Calu3 (cell line): ENCODE measurements around the gene PAX7. TPM values are rescaled to one million over a fixed set of nuclear protein-coding genes. Genes with fewer than 3 reads are reported as not detected.

Experiments used
- BruUV-seq: library from RNA; stranded (reverse); fragments of 400-500 nt; replicated peaks from 2 replicates; lab custom pipeline; 2021; lab: Mats Ljungman, UMichigan
- CTCF ChIA-PET: fragments of 300-600 bp; sonication (Branson Sonifier 250); formaldehyde crosslinking; loops from one replicate; lab custom pipeline; 2022; ENCODE audit warnings: antibody characterized with exemption; lab: Charles Lee
- DNase-seq: peaks from one replicate; pipeline ENCODE4 v3.0.0; 2022
- H3K27ac Mint-ChIP-seq: one replicate; pipeline ENCODE4 v1.8.0; 2022; ENCODE audit warnings: mixed read lengths; ENCODE audit not compliant: unreplicated experiment
- H3K27me3 Mint-ChIP-seq: one replicate; pipeline ENCODE4 v1.8.0; 2022; ENCODE audit warnings: mixed read lengths; ENCODE audit not compliant: unreplicated experiment
- H3K36me3 Mint-ChIP-seq: one replicate; pipeline ENCODE4 v1.8.0; 2022; ENCODE audit warnings: mild to moderate bottlenecking, moderate library complexity, mixed read lengths; ENCODE audit not compliant: insufficient read depth, unreplicated experiment
- H3K4me1 Mint-ChIP-seq: one replicate; pipeline ENCODE4 v1.8.0; 2022; ENCODE audit warnings: mild to moderate bottlenecking, low read depth, mixed read lengths; ENCODE audit not compliant: unreplicated experiment
- H3K4me3 Mint-ChIP-seq: one replicate; pipeline ENCODE4 v1.8.0; 2022; ENCODE audit warnings: mild to moderate bottlenecking, low read depth, moderate library complexity, mixed read lengths; ENCODE audit not compliant: unreplicated experiment
- H3K9me3 Mint-ChIP-seq: one replicate; pipeline ENCODE4 v1.8.0; 2022; ENCODE audit warnings: low read depth, mixed read lengths; ENCODE audit not compliant: unreplicated experiment
- intact Hi-C: fragments of 100-400 bp; cut with micrococcal nuclease; formaldehyde crosslinking; loops from one replicate; pipeline ENCODE4 v1.10.0; 2022; ENCODE audit not compliant: unreplicated experiment
- total RNA-seq: library from RNA; stranded (reverse); gene quantifications from 2 replicates; pipeline ENCODE4 v1.2.3, GENCODE V29; 2022
- TF ChIP-seq, protein P1 (sequence below): fragments of 200-600 bp; IDR thresholded peaks from one replicate; pipeline ENCODE4 v1.8.0; 2022; ENCODE audit warnings: antibody characterized with exemption; ENCODE audit not compliant: unreplicated experiment

The PAX7 gene
- total RNA-seq, 1 experiment from 2014 or later: not detected

DNA sequence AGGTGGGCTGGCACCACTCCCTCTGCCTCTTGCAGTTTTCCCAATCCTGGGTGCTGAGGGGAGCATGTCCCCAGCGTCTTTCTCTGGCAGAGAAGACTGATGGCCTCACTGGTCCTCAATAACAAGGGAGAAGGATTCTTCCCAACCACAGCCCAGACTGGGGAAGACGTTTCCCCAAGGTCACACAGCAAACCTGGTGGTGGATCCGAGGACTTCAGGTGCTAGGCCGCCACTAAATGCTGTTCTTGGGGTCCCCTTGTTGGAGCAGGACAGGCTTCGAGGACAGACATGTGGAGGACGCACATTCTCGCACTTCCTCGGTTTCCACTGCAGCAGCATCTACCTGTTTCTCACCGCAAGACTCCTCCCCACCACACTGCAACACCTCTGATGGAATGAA is 30.9 kb upstream of the PAX7 start:
- Mint-ChIP-seq H3K4me1 (no peaks in the 10 kb centered on the region), H3K27me3 (peaks cover 27% of the 10 kb centered on the region), H3K9me3 (no peaks in the 10 kb centered on the region), H3K27ac (no peak overlapping the region), H3K36me3 (no peaks in the 10 kb centered on the region), H3K4me3 (no peak overlapping the region)
- intact Hi-C loops: loop anchor here (5.0 kb wide), 1 partner anchor 83 kb away; no protein-coding TSS in a partner anchor
- no peak for DNase-seq
- CTCF ChIA-PET: interaction anchor here (0.6 to 0.9 kb wide), 4 partner anchors 14 to 82 kb away, joined by 3 to 4 read pairs (median 4); no protein-coding TSS in a partner anchor
- TF ChIP-seq, protein P1, sequence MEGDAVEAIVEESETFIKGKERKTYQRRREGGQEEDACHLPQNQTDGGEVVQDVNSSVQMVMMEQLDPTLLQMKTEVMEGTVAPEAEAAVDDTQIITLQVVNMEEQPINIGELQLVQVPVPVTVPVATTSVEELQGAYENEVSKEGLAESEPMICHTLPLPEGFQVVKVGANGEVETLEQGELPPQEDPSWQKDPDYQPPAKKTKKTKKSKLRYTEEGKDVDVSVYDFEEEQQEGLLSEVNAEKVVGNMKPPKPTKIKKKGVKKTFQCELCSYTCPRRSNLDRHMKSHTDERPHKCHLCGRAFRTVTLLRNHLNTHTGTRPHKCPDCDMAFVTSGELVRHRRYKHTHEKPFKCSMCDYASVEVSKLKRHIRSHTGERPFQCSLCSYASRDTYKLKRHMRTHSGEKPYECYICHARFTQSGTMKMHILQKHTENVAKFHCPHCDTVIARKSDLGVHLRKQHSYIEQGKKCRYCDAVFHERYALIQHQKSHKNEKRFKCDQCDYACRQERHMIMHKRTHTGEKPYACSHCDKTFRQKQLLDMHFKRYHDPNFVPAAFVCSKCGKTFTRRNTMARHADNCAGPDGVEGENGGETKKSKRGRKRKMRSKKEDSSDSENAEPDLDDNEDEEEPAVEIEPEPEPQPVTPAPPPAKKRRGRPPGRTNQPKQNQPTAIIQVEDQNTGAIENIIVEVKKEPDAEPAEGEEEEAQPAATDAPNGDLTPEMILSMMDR: no peak
- BruUV-seq: no TSS peak

DNA sequence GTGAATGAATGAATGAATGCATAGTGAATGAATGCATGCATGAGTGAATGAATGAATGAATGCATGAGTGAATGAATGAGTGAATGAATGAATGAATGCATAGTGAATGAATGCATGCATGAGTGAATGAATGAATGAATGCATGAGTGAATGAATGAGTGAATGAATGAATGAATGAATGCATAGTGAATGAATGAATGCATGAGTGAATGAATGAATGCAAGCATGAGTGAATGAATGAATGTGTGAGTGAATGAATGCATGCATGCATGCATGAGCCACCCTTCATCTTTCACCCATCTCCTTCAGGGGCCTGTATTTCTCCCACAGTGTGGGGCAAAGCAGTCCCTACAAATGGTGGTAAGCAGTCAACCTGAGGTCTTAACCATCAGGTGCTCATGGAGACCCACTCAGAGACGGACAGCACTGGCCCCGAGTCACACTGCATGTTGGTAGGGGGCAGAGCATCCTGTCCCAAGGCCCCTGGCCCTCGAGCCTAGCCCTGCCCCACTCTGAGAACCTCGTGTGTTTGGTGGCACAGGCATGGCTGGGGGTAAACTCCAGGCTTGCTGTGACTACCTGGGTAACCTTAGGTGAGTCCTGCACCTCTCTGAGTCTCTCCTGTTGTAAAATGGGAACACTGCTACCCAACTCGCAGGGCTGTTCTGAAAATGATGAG is 28.0 kb upstream of the PAX7 start:
- H3K27me3 Mint-ChIP-seq: peaks cover 19% of the 10 kb centered on the region
- no peaks in the 10 kb centered on the region for H3K4me1 Mint-ChIP-seq
- CTCF ChIA-PET: no interaction called here
- no peaks in the 10 kb centered on the region for H3K9me3 Mint-ChIP-seq
- DNase-seq: no peak
- H3K36me3 Mint-ChIP-seq: no peaks in the 10 kb centered on the region
- TF ChIP-seq, protein P1: no peak
- H3K27ac Mint-ChIP-seq: no peak overlapping the region
- no TSS peak for BruUV-seq
- intact Hi-C loops: no loop called here
- H3K4me3 Mint-ChIP-seq: no peak overlapping the region

DNA sequence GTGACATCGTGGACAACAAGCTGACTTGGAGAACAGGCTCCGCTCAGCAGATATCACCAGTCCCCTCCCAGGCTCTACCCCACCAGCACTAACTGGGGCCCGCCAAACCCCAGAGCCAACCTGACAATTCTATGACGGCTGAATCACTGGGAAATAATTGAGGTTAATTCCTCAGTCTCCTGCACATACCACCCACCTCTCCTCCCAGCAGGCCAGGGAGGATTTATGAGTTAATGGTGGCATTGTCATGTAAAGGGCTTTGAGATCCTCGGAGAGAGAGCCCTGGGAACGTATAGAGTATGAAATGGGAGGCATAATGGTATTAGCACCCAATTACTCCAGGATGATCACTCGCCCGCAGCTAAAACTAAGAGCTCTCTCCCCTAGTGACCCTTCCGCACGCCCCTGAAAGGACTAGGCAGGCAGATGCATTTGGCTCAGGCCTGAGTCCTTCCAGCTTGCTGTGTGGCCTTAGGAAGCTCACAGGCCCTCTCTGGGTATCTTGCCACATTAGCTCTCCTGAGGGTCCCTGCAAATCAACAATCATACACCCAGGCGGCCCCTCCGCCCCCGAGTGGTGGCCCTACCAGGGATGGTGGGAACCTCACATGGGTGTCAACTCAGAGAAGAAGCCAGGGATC is 27.3 kb upstream of the PAX7 start:
- no TSS peak for BruUV-seq
- Mint-ChIP-seq H3K9me3 (no peaks in the 10 kb centered on the region), H3K27ac (no peak overlapping the region), H3K27me3 (peaks cover 13% of the 10 kb centered on the region), H3K4me3 (no peak overlapping the region), H3K36me3 (no peaks in the 10 kb centered on the region), H3K4me1 (no peaks in the 10 kb centered on the region)
- intact Hi-C loops: no loop called here
- CTCF ChIA-PET: interaction anchor here (0.6 to 1.2 kb wide), 2 partner anchors 22 to 135 kb away, joined by 3 read pairs; no protein-coding TSS in a partner anchor
- no peak for DNase-seq
- TF ChIP-seq, protein P1: no peak

DNA sequence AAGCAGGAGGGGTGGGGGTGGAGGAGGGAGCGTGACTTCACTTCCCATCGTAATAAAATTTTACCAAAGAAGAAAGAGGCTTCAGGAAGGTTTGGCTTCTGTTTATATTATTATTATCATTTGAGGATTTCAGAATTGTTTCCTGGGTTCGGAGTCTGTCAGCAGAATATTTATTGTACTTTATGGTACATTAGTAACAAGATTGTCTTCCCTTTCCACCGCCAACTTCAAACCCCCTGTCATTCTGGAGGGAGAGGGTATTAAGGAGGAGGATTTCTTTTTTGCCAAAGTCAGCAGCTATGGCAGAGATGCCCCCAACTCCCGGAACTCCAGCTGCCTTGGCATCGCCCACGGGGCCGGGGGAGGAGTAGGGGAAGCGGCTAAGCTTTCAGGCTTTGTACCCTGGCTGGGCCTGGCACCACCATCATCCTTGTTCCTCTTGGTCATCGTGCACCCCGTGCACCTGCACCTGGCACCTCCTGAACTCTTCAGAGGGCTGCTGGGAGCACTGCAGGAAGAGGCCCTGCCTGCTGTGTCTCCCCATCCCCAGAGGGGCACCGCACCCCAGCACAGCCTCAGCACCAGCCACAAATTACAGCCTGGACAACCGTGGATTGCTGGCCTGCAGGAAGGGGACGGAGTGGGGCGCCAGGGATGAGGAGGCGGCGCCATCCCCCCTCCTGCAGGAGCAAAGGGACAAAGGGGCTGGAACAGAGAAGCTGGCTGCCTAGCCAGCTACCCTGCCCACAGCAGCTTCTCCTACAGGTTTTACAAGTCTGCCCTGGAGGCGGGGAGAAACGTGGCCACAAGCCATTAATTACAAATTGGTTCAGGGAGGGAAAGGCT is 24.0 kb upstream of the PAX7 start:
- Mint-ChIP-seq H3K9me3 (no peaks in the 10 kb centered on the region), H3K36me3 (no peaks in the 10 kb centered on the region), H3K27me3 (peaks cover 21% of the 10 kb centered on the region), H3K4me1 (no peaks in the 10 kb centered on the region), H3K4me3 (no peak overlapping the region), H3K27ac (no peak overlapping the region)
- DNase-seq: peak; percentile 6
- CTCF ChIA-PET: no interaction called here
- TF ChIP-seq, protein P1: no peak
- intact Hi-C loops: no loop called here
- no TSS peak for BruUV-seq
